Measurements from ENCODE around the gene STARD10.

GRCh38 chr11:72705442-72706365 lies 88.1 kb downstream of the STARD10 start:
- TF ChIP-seq POLR2AphosphoS5 (IDR thresholded peaks at IDR 0.05) (no peak), CTCF (IDR thresholded peaks at IDR 0.05) (no peak), POLR2A (IDR thresholded peaks at IDR 0.05) (no peak)
